Fibroblast of lung (primary cell): Measurements from ENCODE around the gene ZNF429. TPM values are rescaled to one million over a fixed set of nuclear protein-coding genes. Genes with fewer than 3 reads are reported as not detected.

Experiments used
- DNase-seq, 2 donors: peaks; one replicate each; pipeline versions ENCODE4 v3.0.0 to v3.0.0-alpha.2; 2010; ENCODE audit warnings: low read depth in 2 of 2
- H2AFZ ChIP-seq: 2 replicates; pipeline ENCODE4 v1.5.1; 2012; ENCODE audit warnings: low read length, control low read depth, inconsistent platforms
- H3K27ac ChIP-seq: 2 replicates; pipeline ENCODE4 v1.5.1; 2011; ENCODE audit warnings: low read length, control low read depth; ENCODE audit not compliant: insufficient read depth
- H3K27me3 ChIP-seq: 2 replicates; pipeline ENCODE4 v1.5.1; 2011; ENCODE audit warnings: mild to moderate bottlenecking, low read length; ENCODE audit not compliant: control insufficient read depth, insufficient read depth
- H3K36me3 ChIP-seq: 2 replicates; pipeline ENCODE4 v1.5.1; 2011; ENCODE audit warnings: low read length; ENCODE audit not compliant: control insufficient read depth, insufficient read depth
- H3K4me1 ChIP-seq: 2 replicates; pipeline ENCODE4 v1.5.1; 2011; ENCODE audit warnings: low read length; ENCODE audit not compliant: control insufficient read depth, insufficient read depth; ENCODE audit errors: extremely low read depth
- H3K4me2 ChIP-seq: 2 replicates; pipeline ENCODE4 v1.5.1; 2011; ENCODE audit warnings: low read length, control low read depth; ENCODE audit not compliant: insufficient read depth; ENCODE audit errors: extremely low read depth
- H3K4me3 ChIP-seq, 4 experiments: fragments of 200-600 bp in 1 of 4; sonication (generic) in 1 of 4; replicated peaks in 1 of 4; 2 replicates each; pipeline ENCODE4 v1.5.1; 2011 to 2016; ENCODE audit warnings: low read length in 4 of 4, low read depth in 3 of 4, mild to moderate bottlenecking in 3 of 4, control low read depth in 2 of 4, inconsistent platforms in 1 of 4, mixed read lengths in 1 of 4; ENCODE audit not compliant: insufficient read depth in 1 of 4; ENCODE audit errors: control extremely low read depth in 1 of 4
- H3K79me2 ChIP-seq: 2 replicates; pipeline ENCODE4 v1.5.1; 2012; ENCODE audit warnings: mild to moderate bottlenecking, low read length, inconsistent platforms; ENCODE audit not compliant: control insufficient read depth, insufficient read depth
- H3K9ac ChIP-seq: 2 replicates; pipeline ENCODE4 v1.5.1; 2011; ENCODE audit warnings: mild to moderate bottlenecking, low read length, control low read depth; ENCODE audit not compliant: insufficient read depth
- H3K9me3 ChIP-seq: 2 replicates; pipeline ENCODE4 v1.5.1; 2012; ENCODE audit warnings: low read depth, low read length; ENCODE audit not compliant: control insufficient read depth, insufficient read depth
- H4K20me1 ChIP-seq: 2 replicates; pipeline ENCODE4 v1.5.1; 2011; ENCODE audit warnings: low read length; ENCODE audit not compliant: control insufficient read depth, insufficient read depth; ENCODE audit errors: extremely low read depth
- EZH2 ChIP-seq: IDR thresholded peaks from 2 replicates; pipeline ENCODE4 v1.5.1; 2012; ENCODE audit warnings: low read length, control low read depth, mild to moderate bottlenecking; ENCODE audit errors: missing control alignments
- polyA plus RNA-seq, 2 donors: library from polyadenylated mRNA; depleted of rRNA in 1 of 2; stranded (reverse) in 1 of 2; unstranded in 1 of 2; fragments of >200 nt; gene quantifications; 2 replicates each; pipeline ENCODE4 v1.2.1, GENCODE V29; 2011 to 2012; ENCODE audit warnings: missing spikeins in 1 of 2
- total RNA-seq: library from RNA; depleted of rRNA; stranded (reverse); fragments of >200 nt; gene quantifications from 2 replicates; pipeline ENCODE4 v1.2.1, GENCODE V29; 2014
- TF ChIP-seq, protein P1 (sequence below), 2 donors: IDR thresholded peaks in 1 of 2; conservative IDR thresholded peaks in 1 of 2; 1 replicate in 1 of 2; 2 replicates in 1 of 2; pipeline ENCODE4 v1.5.1; 2011 to 2012; ENCODE audit warnings: low read length in 2 of 2, control low read depth in 1 of 2, inconsistent platforms in 1 of 2, low read depth in 1 of 2, mild to moderate bottlenecking in 1 of 2

ZNF429 gene
- total and polyA plus RNA-seq, 2 donors (not counting 1 experiment from before 2014, with no cell fraction given) = 5.6 to 7.5 TPM

DNA sequence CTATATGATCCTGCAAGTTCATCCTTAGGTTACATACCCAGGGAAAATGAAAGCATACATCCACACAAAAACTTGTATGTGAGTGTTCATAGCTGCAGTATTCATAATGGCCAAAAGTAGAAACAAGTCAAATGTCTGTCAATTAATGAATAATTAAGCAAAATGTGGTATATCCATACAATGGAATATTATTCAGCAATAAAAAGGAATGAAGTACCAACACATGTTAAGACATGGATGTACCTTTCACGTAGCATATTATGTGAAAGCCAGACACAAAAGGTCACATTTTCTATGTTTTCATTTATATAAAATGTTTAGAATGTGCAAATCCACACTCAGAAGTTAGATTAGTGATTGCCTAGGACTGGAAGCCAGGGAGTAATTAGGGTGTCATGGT, 75.4 kb downstream of the ZNF429 start:
- no peak overlapping the region for H3K4me2 ChIP-seq
- no peaks in the 10 kb centered on the region for H3K79me2 ChIP-seq

DNA sequence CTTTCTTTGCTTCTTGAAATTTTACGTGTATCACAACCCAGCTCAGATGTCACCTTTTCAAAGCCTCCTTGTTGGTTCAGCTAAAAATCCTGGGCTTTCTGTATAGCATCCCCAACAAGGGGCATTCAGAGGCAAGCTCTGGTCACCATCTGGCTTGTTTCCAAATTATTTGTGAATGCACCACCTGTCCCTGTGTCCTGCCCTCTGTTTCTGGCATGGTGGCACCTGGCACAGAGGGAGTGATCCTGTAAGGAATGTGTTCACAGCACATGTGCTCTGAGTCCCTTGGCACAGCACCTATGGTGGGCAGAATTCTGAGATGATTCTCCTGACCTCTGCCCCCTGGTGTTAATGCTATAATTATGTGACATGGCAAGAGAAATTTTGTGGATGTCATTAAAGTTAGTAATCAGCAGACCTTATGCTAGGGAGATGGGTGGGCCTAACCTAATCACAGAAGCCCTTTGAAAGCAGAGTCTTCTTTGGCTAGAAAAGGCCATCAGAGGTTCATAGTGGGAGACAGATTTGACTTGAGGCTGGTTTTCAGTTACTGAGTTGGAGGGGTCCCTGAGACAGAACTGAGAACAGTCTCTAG, 76.3 kb downstream of the ZNF429 start:
- H2AFZ ChIP-seq = no peak overlapping the region
- no peaks in the 10 kb centered on the region for H4K20me1 ChIP-seq
- H3K4me3 ChIP-seq = no peak overlapping the region
- no peak for DNase-seq
- H3K79me2 ChIP-seq = no peaks in the 10 kb centered on the region
- no peaks in the 10 kb centered on the region for H3K27me3 ChIP-seq
- TF ChIP-seq, protein P1, sequence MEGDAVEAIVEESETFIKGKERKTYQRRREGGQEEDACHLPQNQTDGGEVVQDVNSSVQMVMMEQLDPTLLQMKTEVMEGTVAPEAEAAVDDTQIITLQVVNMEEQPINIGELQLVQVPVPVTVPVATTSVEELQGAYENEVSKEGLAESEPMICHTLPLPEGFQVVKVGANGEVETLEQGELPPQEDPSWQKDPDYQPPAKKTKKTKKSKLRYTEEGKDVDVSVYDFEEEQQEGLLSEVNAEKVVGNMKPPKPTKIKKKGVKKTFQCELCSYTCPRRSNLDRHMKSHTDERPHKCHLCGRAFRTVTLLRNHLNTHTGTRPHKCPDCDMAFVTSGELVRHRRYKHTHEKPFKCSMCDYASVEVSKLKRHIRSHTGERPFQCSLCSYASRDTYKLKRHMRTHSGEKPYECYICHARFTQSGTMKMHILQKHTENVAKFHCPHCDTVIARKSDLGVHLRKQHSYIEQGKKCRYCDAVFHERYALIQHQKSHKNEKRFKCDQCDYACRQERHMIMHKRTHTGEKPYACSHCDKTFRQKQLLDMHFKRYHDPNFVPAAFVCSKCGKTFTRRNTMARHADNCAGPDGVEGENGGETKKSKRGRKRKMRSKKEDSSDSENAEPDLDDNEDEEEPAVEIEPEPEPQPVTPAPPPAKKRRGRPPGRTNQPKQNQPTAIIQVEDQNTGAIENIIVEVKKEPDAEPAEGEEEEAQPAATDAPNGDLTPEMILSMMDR (conservative IDR thresholded peaks at IDR 0.05 in 1 of 2, IDR thresholded peaks at IDR 0.05 in 1 of 2; ENCODE audit: low read depth in 1 of 2, low read length in 2 of 2) = no peak
- H3K9me3 ChIP-seq = no peaks in the 10 kb centered on the region
- no peaks in the 10 kb centered on the region for H3K36me3 ChIP-seq
- no peaks in the 10 kb centered on the region for H3K4me1 ChIP-seq
- H3K27ac ChIP-seq = no peak overlapping the region
- H3K4me2 ChIP-seq = no peak overlapping the region
- no peak overlapping the region for H3K9ac ChIP-seq

More for the DNA sequence above, 75.4 kb downstream of the ZNF429 start:
- H3K36me3 ChIP-seq = no peaks in the 10 kb centered on the region
- H3K4me3 ChIP-seq = no peak overlapping the region
- no peak overlapping the region for H3K9ac ChIP-seq
- no peaks in the 10 kb centered on the region for H4K20me1 ChIP-seq
- H3K27ac ChIP-seq = no peak overlapping the region
- no peaks in the 10 kb centered on the region for H3K9me3 ChIP-seq
- no peak for DNase-seq
- H3K4me1 ChIP-seq = no peaks in the 10 kb centered on the region
- TF ChIP-seq, protein P1 (conservative IDR thresholded peaks at IDR 0.05 in 1 of 2, IDR thresholded peaks at IDR 0.05 in 1 of 2; ENCODE audit: low read depth in 1 of 2, low read length in 2 of 2) = no peak
- H3K27me3 ChIP-seq = no peaks in the 10 kb centered on the region
- H2AFZ ChIP-seq = no peak overlapping the region

DNA sequence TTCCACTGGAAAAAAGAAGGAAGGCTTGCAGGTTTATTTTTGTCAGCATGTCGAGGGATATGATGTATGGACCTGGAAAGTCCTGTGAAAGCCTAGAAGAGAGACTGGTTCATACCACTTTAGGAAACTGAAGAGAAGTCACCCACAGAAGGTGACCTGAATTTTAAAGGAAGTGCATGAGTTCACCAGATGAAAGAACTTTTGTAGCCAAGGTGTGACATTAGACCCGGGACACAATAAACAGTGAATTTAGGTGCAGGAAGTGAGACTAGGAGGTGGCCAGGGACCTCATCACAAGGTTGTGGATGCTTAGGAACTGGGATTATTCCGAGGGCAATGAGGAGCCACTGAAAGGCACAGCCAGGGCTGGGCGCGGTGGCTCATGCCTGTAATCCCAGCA, 79.1 kb downstream of the ZNF429 start:
- TF ChIP-seq, protein P1 (conservative IDR thresholded peaks at IDR 0.05 in 1 of 2, IDR thresholded peaks at IDR 0.05 in 1 of 2; ENCODE audit: low read depth in 1 of 2, low read length in 2 of 2) = no peak
- no peak for TF ChIP-seq EZH2
- no peak overlapping the region for H3K27ac ChIP-seq
- H3K4me2 ChIP-seq = no peak overlapping the region
- H3K4me1 ChIP-seq = no peaks in the 10 kb centered on the region
- no peak overlapping the region for H3K4me3 ChIP-seq
- H3K79me2 ChIP-seq = no peaks in the 10 kb centered on the region
- H3K27me3 ChIP-seq = no peaks in the 10 kb centered on the region
- H3K9ac ChIP-seq = no peak overlapping the region
- H4K20me1 ChIP-seq = no peaks in the 10 kb centered on the region
- no peaks in the 10 kb centered on the region for H3K9me3 ChIP-seq
- H2AFZ ChIP-seq = no peak overlapping the region
- no peaks in the 10 kb centered on the region for H3K36me3 ChIP-seq
- DNase-seq = no peak
